Peyer's patch (tissue), 4 donors: ENCODE data around the gene MEPE.

Experiments
- POLR2A ChIP-seq, 2 donors: fragments of 450-650 bp; IDR thresholded peaks; one replicate each; pipeline ENCODE4 v1.5.1; 2017; ENCODE audit warnings: antibody characterized with exemption in 2 of 2, mild to moderate bottlenecking in 2 of 2, moderate library complexity in 2 of 2
- TF ChIP-seq, protein P1 (sequence below), 6 experiments: fragments of 450-650 bp in 4 of 6; fragments of 200-600 bp in 2 of 6; sonication (generic) in 1 of 6; IDR thresholded peaks; one replicate each; pipeline ENCODE4 v1.5.1; 2017 to 2019; ENCODE audit warnings: antibody characterized with exemption in 6 of 6, mild to moderate bottlenecking in 3 of 6, moderate library complexity in 1 of 6

GRCh38 chr4:87851953-87852352 lies 19.2 kb downstream of the MEPE start:
- TF ChIP-seq POLR2A (IDR thresholded peaks at IDR 0.05): no peak
- TF ChIP-seq, protein P1, sequence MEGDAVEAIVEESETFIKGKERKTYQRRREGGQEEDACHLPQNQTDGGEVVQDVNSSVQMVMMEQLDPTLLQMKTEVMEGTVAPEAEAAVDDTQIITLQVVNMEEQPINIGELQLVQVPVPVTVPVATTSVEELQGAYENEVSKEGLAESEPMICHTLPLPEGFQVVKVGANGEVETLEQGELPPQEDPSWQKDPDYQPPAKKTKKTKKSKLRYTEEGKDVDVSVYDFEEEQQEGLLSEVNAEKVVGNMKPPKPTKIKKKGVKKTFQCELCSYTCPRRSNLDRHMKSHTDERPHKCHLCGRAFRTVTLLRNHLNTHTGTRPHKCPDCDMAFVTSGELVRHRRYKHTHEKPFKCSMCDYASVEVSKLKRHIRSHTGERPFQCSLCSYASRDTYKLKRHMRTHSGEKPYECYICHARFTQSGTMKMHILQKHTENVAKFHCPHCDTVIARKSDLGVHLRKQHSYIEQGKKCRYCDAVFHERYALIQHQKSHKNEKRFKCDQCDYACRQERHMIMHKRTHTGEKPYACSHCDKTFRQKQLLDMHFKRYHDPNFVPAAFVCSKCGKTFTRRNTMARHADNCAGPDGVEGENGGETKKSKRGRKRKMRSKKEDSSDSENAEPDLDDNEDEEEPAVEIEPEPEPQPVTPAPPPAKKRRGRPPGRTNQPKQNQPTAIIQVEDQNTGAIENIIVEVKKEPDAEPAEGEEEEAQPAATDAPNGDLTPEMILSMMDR (IDR thresholded peaks at IDR 0.05): no peak
